Thoracic aorta (tissue), 2 donors: Measurements from ENCODE around the gene IFNA16. TPM values are rescaled to one million over a fixed set of nuclear protein-coding genes. Genes with fewer than 3 reads are reported as not detected.
"Not testable (repeated sequence)": the region's sequence is repeated elsewhere in the genome, so short reads cannot be mapped to it uniquely, and the experiment has no call there.

Experiments used
- ATAC-seq: fragments of 150-250 bp; one replicate; pipeline ENCODE4 v1.8.0; 2017; ENCODE audit warnings: low read depth; ENCODE audit not compliant: insufficient number of reproducible peaks, low FRiP score
- DNase-seq: peaks from one replicate; pipeline ENCODE4 v3.0.0-alpha.2; 2020; ENCODE audit warnings: low spot score
- H3K27ac ChIP-seq, 2 donors: fragments of 200-600 bp; sonication (generic); 1 replicate in 1 of 2; 2 replicates in 1 of 2; pipeline ENCODE4 v1.5.1; 2016; ENCODE audit warnings: mild to moderate bottlenecking in 2 of 2, moderate library complexity in 2 of 2
- H3K27me3 ChIP-seq: fragments of 200-600 bp; sonication (generic); replicated peaks from 2 replicates; pipeline ENCODE4 v1.6.0; 2016; ENCODE audit warnings: mild to moderate bottlenecking; ENCODE audit not compliant: insufficient read depth
- H3K36me3 ChIP-seq: fragments of 200-600 bp; sonication (generic); one replicate; pipeline ENCODE4 v1.5.1; 2016
- H3K4me1 ChIP-seq, 2 donors: fragments of 200-600 bp; sonication (generic); 1 replicate in 1 of 2; 2 replicates in 1 of 2; pipeline versions ENCODE4 v1.5.1 to v1.6.0; 2016; ENCODE audit warnings: low read depth in 2 of 2, mild to moderate bottlenecking in 1 of 2; ENCODE audit not compliant: control insufficient read depth in 1 of 2
- H3K4me3 ChIP-seq: fragments of 200-600 bp; sonication (generic); 2 replicates; pipeline ENCODE4 v1.5.1; 2016; ENCODE audit warnings: mild to moderate bottlenecking
- H3K9me3 ChIP-seq: fragments of 200-600 bp; sonication (generic); 2 replicates; pipeline ENCODE4 v1.5.1; 2016
- total RNA-seq, 2 donors: library from RNA; depleted of rRNA; stranded (reverse); fragments of >200 nt; gene quantifications; one replicate each; pipeline versions ENCODE4 v1.1.0 to v1.2.3, GENCODE V29; 2016
- TF ChIP-seq, protein P1 (sequence below): fragments of 200-600 bp; sonication (generic); IDR thresholded peaks from one replicate; pipeline ENCODE4 v1.5.1; 2019; ENCODE audit warnings: antibody characterized with exemption

Gene IFNA16
- total RNA-seq, 2 donors from 2014 or later: not detected

DNA sequence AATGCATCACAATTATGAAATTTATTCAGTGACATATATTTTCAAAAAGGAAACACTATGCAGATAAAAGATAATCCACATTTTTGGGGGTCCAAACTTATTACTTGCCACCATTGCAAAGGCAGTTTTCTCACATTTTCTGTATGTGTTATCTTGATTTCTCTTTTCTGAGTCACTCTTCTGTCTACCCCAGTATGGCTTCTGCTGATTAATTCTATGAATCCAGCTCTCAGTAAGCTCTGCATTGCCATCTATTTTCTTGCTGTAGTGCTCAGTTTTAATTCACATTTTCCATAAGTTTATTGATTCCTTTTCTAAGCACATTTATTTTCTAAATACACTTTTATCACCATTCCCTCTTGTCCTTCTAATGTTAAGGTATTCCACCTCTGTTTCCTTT, 11.9 kb downstream of the IFNA16 start:
- Histone ChIP-seq H3K27ac (no peak overlapping the region), H3K27me3 (no peaks in the 10 kb centered on the region), H3K4me1 (no peaks in the 10 kb centered on the region), H3K4me3 (no peak overlapping the region), H3K36me3 (no peaks in the 10 kb centered on the region), H3K9me3 (no peaks in the 10 kb centered on the region)
- TF ChIP-seq, protein P1, sequence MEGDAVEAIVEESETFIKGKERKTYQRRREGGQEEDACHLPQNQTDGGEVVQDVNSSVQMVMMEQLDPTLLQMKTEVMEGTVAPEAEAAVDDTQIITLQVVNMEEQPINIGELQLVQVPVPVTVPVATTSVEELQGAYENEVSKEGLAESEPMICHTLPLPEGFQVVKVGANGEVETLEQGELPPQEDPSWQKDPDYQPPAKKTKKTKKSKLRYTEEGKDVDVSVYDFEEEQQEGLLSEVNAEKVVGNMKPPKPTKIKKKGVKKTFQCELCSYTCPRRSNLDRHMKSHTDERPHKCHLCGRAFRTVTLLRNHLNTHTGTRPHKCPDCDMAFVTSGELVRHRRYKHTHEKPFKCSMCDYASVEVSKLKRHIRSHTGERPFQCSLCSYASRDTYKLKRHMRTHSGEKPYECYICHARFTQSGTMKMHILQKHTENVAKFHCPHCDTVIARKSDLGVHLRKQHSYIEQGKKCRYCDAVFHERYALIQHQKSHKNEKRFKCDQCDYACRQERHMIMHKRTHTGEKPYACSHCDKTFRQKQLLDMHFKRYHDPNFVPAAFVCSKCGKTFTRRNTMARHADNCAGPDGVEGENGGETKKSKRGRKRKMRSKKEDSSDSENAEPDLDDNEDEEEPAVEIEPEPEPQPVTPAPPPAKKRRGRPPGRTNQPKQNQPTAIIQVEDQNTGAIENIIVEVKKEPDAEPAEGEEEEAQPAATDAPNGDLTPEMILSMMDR: no peak
- DNase-seq (no peak), ATAC-seq (no peak)

DNA sequence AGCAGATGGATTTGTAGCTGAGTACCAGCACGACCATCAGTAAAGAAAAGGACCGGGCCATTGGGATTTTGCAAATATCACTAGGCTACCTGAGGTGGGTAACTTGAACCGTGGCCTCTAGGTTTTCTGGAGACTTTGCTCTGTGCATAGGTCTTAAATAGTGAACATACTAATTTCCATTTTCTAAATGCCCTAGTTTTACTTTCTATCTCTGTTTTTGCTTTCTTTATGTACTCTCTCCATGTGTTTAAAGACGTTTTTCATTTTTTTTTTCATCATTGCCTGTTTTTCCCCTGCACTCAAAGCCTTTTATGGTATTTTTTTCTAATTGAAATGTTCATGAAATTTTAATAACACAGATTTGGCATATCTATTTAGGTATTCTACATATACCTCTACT, 15.0 kb downstream of the IFNA16 start, which contains the start of gene IFNA7:
TSS of gene IFNA7 (minus strand) at position 101 of the 400 bp plus-strand sequence. CDS start at position 61, 40 bp downstream.
- H3K4me1 ChIP-seq, DNase-seq, H3K27me3 ChIP-seq, H3K4me3 ChIP-seq, H3K9me3 ChIP-seq, H3K27ac ChIP-seq, ATAC-seq, H3K36me3 ChIP-seq: not testable (repeated sequence)

DNA sequence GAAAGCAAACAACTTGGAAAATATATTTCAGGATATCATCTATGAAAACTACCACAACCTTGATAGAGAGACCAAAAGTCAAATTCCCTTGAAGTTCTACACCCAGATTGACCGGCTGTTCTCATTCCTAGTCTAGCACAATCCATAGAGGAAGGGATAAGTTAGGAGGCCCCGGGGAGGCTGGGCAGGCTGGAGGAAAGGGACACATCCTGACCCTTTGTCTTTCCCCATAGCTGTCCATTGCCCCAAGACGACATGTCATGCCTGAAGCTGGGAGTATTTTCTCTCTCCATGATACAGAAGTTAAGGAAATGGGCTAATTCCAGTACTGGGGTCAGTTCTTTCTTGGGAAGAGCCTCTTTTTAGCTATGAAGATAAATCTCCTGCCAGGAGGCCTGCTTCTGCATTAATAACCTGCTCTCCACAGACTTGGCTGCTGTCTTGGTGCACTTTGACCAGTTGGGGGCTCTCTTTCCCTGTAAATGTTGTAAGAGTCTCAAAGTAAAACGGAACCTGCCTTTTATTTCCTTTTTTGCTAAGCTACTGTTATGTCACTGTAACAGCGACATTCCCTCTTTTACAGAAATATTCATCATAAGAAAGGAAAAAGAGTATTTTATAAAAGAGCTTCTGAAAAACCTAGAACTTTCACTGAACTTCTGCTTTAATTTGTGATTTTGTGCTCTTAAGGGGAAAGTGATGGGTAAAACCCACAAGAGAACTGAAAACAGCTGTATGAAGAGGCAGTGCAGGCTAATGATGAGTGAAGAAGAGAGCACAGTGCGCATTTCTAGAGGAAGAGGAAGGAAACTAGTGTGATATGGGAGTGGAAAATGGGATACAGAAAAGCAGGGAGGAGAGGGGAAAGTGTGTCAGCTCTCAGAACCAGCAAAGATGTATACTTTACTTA, 22.0 kb downstream of the IFNA16 start:
- H3K9me3 ChIP-seq, H3K4me1 ChIP-seq, H3K27me3 ChIP-seq, DNase-seq, H3K36me3 ChIP-seq, ATAC-seq, H3K27ac ChIP-seq: not testable (repeated sequence)
- H3K4me3 ChIP-seq: peak overlapping the region; percentile 38

- not testable (repeated sequence) for H3K9me3 ChIP-seq, DNase-seq, H3K27ac ChIP-seq, ATAC-seq, H3K36me3 ChIP-seq, H3K4me3 ChIP-seq, H3K27me3 ChIP-seq, H3K4me1 ChIP-seq
These were observed 29.6 kb downstream of the IFNA16 start, which contains the start of gene IFNA4 for GRCh38 chr9:21187487-21187886. IFNA4 (minus strand) TSS chr9:21187587; CDS start chr9:21187531, 56 bp downstream.

- H3K27me3 ChIP-seq, H3K4me1 ChIP-seq, H3K36me3 ChIP-seq, H3K4me3 ChIP-seq, H3K9me3 ChIP-seq, H3K27ac ChIP-seq, DNase-seq: not testable (repeated sequence)
- TF ChIP-seq, protein P1: peak; percentile 17
- peak; percentile 36 for ATAC-seq
These were observed 34.0 kb downstream of the IFNA16 start for GRCh38 chr9:21182810-21183736.

GRCh38 chr9:21174671-21175070, 42.4 kb downstream of the IFNA16 start:
- Histone ChIP-seq H3K9me3 (no peaks in the 10 kb centered on the region), H3K4me1 (no peaks in the 10 kb centered on the region), H3K36me3 (no peaks in the 10 kb centered on the region), H3K4me3 (no peak overlapping the region), H3K27ac (no peak overlapping the region), H3K27me3 (no peaks in the 10 kb centered on the region)
- TF ChIP-seq, protein P1: no peak
- DNase-seq (no peak), ATAC-seq (no peak)
